ENCODE data around the gene CYB5R3.
"Not testable (repeated sequence)": the region's sequence is repeated elsewhere in the genome, so short reads cannot be mapped to it uniquely, and the experiment has no call there.

CYB5R3 gene

DNA sequence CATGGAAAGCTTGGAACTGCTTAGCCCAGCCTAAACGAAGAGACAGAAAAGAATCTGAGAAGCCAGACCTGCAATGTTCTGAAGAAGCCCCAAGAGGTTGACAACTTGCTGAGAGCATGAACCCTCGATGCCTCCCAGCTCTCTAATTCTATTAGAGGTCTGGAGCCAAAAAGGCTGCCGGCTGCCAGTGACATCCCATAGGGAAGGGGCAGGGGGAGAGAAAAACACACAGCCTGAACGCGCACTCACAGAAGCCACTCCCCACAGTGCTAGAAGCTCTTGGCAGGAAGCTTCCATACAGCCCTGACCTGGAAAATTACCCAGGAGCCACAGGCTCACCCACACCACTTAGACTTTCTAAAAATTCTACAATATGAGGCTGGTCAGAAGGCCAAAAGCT is 52.9 kb downstream of the CYB5R3 start:
- DNase-seq = no peak

DNA sequence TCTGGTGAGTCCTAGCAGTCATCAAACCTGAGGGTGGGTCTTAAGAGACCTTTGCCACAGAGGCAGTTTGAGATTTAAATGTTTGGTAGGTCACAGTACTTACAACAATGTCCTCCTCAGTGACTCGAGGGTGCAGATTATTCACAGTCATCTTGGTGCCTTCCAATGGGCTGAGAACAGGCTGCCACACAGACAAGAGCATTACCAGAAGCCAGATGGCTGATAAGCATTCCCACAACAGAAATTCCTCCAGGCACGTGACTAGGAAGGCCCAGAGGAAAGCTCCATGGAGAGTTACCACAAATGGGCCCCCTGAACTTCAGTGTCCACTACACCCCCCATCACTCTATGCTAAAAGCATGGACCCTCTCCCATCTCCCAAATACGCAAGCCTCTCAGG is 53.8 kb downstream of the CYB5R3 start:
- DNase-seq = no peak

DNA sequence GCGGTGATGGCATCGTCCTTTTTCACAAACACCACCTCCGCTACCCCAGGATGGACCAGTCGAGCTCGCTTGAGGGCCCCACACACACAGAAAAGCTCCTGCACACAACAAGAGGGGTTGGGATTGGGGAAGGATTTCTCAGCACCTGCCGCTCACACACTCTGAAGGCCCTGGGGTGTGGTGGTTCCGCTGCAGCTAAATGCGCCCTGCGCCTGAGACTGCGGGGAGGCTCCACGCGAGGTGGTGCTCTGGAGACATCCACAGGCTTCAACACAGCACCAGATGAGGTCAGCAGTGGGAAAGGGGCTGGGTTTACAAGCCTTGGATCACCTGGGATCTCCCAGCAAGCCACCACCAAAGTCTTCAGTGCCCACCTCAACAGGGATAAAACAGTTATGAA is 57.2 kb downstream of the CYB5R3 start:
- no peak for DNase-seq

DNA sequence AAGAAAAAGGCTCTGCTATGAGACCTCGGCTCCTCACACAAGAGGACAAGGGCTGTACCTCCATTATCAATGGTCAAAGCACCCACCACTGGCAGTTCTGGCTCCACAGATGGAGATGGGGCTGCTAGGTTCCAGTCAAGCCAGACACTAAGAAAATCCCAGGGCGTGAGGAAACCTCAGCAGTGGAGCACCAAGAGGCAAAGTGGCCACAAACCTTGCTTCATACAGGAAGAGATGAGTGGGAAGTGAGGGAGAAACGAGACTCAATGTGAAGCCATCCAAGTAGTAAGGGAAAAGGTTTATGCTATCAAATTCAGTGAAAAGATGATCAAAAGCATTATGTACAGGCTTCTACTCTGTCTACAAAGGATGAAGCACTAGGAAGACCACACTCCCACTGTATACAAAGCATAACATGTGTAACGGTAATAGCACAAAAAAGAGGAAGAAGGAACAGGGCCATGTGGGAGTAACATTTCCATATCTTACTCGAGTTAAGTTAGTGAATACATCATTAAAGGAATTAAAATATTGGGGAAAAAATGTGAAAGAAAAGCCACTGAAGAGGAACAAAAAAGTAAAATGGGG is 61.5 kb downstream of the CYB5R3 start:
- no peak for DNase-seq

DNA sequence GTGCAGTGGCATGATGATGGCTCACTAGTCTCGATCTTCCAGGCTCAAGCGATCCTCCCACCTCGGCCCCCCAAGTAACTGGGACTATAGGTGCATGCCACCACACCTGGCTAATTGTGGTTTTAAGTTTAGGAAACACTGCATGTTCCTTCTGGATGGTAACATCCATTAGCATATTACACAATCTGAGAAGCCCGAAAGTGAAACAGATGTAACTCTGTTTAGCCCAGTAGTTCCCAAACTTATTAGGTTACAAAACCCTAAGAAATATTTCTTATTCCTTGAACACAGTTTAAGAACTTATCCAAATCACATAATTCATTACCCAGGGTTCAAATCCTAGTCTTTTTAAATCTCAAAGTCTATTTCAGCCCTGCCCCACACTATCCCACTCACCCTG is 62.8 kb downstream of the CYB5R3 start:
- no peak for DNase-seq

DNA sequence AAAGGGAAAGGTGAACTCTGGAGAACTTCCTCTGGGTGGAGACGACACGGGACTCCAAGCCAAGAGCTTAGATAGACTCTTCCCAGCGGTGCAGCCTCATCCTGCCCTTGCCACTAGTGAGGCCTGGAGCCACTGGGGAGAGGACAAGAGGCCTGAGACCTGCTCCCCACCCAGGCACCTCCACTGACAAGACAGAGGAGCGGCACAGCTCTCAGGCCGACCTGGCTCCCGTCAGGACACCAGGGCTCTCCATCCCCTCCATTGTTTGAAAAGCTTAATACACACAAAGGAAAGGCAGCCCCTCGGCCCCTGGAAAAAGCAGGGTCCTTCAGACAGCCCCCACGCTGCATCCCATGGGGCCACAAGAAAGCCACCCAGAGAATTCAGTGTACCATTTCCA is 64.1 kb downstream of the CYB5R3 start:
- no peak for DNase-seq

DNA sequence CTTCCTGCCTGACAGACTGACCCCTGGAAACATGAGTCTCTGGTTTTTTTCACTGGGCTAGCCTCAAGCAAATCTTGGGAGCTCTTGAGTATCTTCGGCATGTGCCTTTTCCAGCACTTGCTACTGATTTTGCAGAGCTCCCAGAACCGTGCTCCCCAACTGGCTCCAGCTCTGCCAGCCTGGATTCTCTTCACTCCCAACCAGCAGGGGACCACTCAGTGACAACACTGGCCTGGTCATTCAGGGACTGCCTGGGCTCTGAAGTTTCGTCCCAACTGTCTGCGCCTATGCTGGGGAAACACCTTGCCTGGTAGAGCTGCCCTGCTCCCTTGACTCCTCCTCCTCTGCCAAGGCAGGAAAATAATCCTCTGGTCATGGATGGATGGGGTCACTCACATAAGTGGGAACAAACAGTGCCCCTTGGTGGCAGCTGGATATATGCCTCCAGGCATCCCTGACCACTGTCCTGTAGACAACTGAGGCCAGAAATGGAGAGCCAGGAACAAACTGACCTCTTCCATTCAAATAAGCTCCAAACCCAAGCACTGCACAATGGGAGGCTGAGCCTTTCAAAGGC is 64.7 kb downstream of the CYB5R3 start:
- no peak for DNase-seq

DNA sequence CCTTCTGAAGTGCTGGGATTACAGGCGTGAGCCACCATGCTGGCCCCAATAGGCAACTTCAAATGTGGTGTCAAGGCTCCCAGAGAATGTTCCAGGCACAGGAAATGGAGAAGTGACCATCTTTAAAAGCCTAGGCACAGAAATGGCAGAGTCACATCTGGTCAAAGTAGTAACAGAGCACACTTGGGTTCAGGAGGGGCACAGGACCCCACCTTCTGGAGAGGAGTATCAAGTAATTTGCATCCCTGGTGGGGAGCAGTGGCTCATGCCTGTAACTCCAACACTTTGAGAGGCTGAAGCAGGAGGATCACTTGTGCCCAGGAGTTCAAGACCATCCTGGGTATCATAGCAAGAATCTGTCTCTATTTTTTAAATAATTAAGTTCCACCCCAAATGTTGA is 66.2 kb downstream of the CYB5R3 start:
- no peak for DNase-seq

DNA sequence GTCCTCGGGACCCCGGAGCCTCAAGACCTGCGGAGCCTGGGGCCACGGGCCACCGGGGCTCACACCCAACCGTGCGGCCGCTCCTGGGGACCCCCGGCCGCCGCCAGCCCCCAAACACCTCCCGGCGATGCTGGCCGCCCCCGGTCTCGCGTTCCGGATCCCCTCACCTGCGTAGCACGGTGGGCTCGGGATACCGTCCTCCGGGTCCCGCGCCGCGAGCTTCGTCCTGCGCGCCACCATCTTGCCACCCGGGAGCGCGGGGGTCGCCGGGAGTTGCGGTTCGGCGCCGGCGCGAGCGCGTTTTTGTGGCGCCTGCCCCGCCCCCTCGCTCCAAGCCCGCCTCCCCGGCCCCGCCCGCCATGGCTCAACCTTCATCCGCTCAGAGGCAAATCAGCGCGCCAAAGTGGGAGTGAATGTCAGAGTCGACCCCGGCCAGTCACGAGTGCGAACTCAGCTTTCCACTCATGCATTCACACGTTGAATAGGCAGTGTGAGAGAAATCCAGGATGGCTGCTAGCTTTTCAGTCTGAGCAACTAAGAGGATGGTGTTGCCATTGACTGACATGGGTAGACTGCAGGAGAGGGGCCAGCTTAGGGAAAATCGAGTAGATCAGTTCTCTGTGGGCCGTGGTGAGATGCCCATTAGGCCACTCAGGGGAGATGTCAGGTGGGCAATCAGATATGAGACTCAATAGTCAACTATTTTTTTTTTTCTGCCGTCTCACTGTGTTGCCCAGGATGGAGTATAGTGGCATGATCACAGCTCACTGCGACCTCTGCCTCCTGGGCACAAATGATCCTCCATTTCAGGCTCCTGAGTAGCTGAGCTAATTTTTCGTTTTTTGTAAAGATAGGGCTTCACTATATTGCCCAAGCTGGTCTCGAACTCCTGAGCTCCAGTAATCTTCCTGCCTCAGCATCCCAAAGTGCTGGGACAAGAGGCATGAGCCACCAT is 67.2 kb downstream of the CYB5R3 start:
- peak; percentile 85 for DNase-seq

DNA sequence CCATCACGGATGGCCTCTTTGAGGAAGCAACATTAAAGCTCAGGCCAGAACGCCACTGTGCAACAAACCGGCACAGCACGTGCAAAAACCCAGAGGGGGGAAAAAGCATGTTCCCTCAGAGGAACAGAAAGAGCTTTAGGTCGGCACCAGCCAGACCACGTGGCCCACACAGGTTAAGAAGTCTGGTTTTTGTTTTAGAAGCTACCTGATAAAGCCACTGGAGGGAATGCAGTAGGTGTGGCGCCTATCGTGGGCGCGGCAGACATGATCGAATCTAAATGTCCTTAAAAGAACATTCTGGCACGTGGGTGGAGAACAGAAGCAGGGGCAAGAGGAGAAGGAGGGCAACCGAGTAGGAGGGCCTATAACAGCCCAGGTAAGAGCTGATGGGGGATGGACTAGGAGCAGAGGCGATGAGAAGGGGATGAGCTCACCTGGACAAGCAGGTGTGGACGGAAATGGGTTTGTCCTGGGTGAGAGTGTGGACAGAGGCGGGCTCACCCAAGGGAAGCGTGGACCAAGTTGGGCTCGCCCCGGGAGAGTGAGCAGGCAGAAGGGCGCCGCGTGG is 67.9 kb downstream of the CYB5R3 start:
- DNase-seq = peak; percentile 67

DNA sequence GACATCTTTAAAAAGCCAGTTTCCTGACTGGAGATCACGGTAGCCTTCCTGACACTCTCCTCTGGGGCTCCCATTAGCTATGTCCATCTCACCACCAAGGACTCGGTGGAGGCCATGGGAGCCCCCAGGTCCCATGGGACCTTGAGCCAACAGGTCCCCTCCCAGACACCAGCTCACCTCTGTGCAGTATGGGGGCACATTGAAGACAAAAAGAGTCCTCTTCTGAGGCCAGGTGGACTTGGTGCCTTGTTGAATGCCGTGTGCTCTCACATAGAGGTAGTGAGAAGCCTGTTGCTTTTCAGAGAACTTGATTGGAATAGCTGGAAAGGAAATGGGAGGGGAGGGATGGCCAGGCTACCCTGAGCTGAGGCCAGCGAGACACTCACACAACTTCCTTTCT is 69.2 kb downstream of the CYB5R3 start:
- not testable (repeated sequence) for DNase-seq

DNA sequence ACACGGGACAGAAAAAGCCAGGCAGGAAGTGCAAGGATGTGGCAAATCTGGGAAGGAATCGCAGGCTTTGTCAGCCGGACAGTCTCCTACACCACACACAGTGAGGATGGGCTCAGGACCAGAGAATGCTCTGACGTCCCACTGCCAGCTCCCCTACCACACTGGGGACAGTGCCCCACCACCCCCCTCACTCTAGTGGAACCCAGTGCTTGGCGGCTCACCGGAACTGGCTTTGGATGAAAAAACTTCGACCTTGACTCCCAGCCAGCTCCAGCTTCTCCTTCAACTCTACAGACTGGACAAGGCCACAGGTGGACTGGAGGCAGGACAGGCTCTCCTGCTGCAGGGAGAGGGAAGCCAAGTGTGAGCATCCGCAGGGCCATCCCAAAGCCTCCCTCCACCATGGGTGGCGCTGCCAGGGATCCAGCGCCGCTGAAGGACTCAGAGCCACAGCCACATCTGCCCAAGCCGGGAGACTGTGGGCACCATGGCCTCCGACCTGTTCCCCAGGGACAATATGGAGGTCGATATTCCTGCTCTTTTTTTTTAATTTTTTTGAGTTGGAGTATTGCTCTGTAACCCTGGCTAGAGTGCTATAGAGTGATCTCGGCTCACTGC is 71.5 kb downstream of the CYB5R3 start:
- no peak for DNase-seq

DNA sequence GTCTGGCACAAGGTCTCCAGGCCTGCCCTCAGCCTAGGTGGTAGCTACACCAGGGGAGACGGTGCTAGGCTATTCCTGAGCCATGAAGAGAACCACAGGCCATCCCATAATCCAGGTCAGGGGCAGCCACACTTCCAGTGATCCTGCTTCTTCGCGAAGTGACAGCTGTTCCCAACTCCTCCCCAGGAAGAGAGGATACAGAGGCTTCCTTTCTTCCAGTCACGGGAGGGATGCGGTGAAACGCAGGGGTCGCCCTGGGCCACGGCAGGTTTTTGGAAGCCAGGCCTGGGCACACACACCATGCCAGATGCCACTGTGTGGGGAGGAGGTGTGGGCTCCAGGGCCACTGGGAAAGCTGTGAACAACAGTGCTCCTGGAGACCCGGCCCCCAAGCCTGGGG is 72.1 kb downstream of the CYB5R3 start:
- DNase-seq = not testable (repeated sequence)

DNA sequence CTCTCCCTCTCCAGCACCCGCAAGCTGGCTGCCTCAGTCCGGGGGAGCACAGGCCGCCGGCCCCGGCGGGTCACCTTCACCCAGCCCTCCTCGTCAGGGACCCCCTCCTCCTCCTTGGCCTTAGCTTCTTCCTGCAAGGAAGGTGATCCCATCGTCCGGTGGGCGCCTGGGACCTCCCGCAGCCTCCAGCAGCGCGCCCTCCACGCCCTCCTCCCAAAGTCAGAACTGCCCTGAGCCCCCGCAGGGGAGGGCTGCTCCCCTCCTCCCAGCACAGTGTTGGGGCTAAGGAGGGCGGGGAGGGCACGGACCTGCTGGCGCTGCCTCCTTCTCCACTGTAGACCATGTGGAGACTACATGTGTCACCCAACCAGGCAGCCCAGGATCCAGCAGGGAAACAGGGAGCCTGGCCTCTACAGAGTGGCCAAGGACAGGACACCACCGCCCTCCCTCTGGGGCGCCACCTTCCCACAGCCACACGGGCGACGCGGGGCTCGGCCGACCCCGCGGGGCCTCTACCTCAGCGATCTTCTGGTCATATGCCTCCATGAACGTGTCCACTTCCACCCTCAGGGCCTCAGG is 73.1 kb downstream of the CYB5R3 start:
- not testable (repeated sequence) for DNase-seq

DNA sequence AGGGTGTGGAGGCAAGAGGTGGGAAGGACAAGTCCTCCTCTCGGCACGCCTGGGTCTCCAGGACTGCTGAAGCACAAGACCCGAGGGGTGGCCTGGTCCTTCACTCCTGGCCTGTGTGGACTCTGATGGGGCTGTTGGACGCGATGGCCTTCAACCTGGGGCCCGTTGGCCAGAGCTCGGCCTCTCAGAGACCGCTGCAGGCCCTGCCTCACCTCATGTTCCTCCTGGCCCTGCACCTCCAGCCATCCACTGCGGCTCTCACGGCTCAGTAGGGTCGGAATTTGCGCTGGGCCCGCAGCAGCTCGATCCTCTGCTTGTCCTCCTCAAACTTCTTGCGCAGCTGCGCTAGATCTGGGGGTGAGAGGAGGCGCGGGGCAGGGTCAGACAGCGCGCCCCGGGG is 74.7 kb downstream of the CYB5R3 start:
- DNase-seq = not testable (repeated sequence)

DNA sequence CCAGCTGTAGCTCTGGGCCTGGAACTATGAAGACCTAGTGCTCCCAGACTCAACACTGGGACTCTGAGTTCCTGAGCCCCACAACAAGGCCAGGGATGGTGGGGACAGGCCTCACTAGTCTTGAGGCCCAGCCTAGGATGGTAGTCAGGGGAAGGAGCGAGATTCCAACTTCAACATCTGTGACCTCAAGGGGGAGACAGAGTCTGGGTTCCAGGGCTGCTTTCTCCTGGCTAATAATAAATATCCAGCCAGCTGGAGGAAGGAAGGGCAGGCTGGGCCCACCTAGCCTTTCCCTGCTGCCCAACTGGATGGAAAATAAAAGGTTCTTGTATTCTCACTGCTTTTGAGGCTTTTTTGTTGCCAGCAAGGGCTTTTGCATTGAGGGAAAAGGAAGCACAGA is 75.1 kb downstream of the CYB5R3 start:
- not testable (repeated sequence) for DNase-seq

DNA sequence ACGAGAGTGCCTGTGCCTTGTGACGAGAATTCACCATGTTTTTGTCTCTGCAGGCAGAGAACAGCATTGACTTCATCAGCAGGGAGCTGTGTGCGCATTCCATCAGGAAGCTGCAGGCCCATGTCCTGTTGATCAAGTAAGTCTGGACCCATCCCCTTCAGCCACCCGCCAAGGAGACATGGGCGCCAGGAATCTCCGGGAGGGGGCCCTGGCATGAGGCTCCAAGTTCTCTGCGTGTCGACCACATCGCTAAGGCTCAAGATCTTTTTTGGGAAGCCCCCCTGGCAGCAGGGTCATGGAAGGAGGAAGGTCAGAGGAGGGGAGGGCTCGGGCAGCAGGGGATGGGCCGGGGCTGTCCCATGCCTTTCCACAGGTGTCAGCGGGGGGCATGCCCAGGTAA is 78.1 kb downstream of the CYB5R3 start:
- not testable (repeated sequence) for DNase-seq

DNA sequence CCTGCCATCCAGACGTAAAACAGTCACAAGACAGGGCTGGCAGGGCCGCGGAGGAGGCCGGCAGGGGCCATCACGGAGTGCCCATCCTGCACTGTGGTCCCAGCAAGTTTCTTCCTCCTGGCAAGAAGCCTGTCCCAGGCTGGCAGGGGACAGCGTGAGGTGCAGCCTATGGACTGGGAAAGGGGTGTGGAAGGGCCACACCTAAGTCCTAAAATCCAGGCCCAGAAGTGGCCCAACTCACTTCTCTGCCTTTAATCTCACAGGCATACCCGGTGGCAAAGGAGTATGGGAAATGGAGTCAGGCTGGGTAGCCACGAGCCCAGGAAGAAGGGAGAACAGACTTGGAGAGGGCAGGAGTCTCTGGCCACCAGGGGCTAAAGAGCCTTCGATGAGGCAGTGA is 78.6 kb downstream of the CYB5R3 start:
- not testable (repeated sequence) for DNase-seq

DNA sequence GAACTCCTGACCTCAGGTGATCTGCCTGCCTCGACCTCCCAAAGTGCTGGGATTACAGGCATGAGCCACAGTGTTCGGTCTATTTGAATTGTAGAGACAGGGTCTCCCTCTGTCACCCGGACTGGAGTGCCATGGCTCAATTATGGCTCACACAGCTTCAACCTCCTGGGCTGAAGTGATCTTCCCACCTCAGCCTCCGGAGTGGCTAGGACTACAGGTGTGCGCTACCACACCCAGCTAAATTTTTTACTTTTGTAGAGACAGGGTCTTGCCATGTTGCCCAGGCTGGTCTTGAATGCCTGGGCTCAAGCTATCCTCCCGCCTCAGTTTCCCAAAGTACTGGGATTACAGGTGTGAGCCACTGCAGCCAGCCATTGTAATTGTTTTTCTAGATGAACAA is 81.2 kb downstream of the CYB5R3 start:
- DNase-seq = not testable (repeated sequence)

Data from DMS53 (cell line).